Vagina (tissue), 2 donors: ENCODE results near the gene CNGB1.

Experiments used
- POLR2A ChIP-seq, 2 donors: fragments of 450-650 bp; IDR thresholded peaks; one replicate each; pipeline ENCODE4 v1.6.1; 2017; ENCODE audit warnings: antibody characterized with exemption in 2 of 2, mild to moderate bottlenecking in 2 of 2, moderate library complexity in 2 of 2
- POLR2AphosphoS5 ChIP-seq, 2 donors: sonication (generic); formaldehyde crosslinking; IDR thresholded peaks; one replicate each; pipeline ENCODE4 v1.9.0; 2017; ENCODE audit warnings: antibody characterized with exemption in 2 of 2, mild to moderate bottlenecking in 2 of 2, low read depth in 1 of 2; ENCODE audit not compliant: insufficient read depth in 1 of 2
- TF ChIP-seq, protein P1 (sequence below), 3 experiments: fragments of 450-650 bp in 2 of 3; fragments of 200-600 bp in 1 of 3; sonication (generic) in 1 of 3; IDR thresholded peaks; one replicate each; pipeline ENCODE4 v1.5.1; 2017 to 2019; ENCODE audit warnings: antibody characterized with exemption in 3 of 3, mild to moderate bottlenecking in 2 of 3, moderate library complexity in 2 of 3

DNA sequence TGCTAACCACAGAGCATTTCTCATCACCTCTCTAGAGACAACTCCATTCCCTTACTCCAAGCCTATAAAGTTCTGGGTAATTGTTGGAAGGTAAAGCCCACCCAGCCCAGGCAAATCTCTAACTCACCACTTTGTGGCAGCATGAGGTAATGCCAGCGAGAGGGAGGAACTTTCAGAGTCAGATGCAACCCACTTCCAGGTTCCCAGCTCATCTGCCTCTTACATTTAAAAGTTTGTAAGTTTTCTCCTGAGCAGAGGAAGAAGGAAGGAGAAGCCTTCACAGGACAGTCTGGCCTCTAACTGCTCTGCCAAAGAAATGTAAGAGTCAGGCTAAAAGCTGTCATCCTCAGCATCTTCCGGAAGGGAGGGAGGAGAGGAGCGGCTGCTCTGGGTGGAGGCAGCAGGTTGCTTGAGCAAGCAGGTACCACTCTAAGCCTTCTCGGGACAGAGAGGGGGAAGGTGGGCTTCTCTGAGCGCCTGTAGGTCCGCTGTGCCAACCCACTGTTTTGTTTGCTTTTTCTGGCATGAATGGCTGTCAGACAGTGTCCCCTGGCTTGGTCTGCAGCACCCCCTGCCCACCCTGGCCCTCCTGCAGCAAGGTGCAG is 28.5 kb upstream of the CNGB1 start:
- TF ChIP-seq, protein P1, sequence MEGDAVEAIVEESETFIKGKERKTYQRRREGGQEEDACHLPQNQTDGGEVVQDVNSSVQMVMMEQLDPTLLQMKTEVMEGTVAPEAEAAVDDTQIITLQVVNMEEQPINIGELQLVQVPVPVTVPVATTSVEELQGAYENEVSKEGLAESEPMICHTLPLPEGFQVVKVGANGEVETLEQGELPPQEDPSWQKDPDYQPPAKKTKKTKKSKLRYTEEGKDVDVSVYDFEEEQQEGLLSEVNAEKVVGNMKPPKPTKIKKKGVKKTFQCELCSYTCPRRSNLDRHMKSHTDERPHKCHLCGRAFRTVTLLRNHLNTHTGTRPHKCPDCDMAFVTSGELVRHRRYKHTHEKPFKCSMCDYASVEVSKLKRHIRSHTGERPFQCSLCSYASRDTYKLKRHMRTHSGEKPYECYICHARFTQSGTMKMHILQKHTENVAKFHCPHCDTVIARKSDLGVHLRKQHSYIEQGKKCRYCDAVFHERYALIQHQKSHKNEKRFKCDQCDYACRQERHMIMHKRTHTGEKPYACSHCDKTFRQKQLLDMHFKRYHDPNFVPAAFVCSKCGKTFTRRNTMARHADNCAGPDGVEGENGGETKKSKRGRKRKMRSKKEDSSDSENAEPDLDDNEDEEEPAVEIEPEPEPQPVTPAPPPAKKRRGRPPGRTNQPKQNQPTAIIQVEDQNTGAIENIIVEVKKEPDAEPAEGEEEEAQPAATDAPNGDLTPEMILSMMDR (IDR thresholded peaks at IDR 0.05), result no peak
- TF ChIP-seq POLR2AphosphoS5 (IDR thresholded peaks at IDR 0.05; ENCODE audit: insufficient read depth in 1 of 2, low read depth in 1 of 2), result no peak
- no peak for TF ChIP-seq POLR2A (IDR thresholded peaks at IDR 0.05)
